GM10847 (cell line): ENCODE results near the gene CFAP74.

ENCODE experiments used
- POLR2A ChIP-seq: IDR thresholded peaks from 2 replicates; pipeline ENCODE4 v1.6.1; 2011; ENCODE audit not compliant: insufficient read length; ENCODE audit errors: extremely low read depth

CFAP74 gene, protein sequence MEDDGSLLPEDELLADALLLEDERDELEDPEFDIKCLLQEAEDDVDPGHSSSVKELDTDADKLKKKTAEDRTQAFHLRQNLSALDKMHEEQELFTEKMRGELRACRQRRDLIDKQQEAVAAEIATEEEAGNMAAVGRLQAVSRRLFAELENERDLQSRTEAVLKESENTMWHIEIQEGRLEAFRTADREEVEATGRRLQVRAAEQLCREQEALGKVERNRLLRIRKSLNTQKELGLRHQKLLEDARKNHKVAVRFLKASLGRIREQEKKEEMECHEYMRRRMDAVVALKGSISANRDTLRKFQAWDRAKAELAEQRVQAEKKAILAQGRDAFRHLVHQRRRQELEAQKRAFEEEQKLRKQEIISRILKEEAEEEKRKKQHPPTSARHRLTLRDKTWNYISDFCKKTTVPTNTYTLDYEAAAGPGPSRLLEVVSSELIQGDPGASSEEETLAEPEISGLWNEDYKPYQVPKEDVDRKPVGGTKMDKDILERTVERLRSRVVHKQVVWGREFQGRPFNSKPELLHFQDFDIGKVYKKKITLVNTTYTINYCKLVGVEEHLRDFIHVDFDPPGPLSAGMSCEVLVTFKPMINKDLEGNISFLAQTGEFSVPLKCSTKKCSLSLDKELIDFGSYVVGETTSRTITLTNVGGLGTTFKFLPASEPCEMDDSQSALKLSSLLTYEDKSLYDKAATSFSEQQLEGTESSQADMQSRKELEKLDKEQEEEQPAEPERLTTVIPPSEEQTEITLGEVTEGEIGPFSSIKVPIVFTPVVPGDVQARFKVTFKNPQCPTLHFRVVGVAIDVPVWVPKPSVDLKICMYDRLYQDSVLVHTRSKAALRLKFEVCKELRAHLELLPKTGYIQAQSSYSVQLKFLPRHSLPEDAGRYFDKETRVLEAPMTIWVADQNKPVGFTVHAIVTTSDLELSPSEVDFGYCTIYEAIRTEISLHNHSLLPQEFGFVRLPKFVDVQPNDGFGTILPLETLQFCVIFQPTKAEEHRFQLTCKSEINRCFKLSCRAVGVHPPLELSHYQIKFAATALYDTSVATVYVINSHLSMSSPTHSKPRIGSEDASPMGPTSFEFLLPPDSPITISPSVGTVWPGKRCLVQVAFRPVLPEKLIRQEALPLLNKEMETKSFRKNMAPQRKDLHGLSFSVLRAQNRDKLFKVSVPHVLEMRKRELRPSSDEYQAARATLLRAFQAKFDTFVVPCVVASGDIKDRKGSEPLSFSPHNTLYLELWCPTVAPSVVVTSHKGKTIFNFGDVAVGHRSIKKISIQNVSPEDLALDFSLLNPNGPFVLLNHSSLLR (N-terminal part only)

DNA sequence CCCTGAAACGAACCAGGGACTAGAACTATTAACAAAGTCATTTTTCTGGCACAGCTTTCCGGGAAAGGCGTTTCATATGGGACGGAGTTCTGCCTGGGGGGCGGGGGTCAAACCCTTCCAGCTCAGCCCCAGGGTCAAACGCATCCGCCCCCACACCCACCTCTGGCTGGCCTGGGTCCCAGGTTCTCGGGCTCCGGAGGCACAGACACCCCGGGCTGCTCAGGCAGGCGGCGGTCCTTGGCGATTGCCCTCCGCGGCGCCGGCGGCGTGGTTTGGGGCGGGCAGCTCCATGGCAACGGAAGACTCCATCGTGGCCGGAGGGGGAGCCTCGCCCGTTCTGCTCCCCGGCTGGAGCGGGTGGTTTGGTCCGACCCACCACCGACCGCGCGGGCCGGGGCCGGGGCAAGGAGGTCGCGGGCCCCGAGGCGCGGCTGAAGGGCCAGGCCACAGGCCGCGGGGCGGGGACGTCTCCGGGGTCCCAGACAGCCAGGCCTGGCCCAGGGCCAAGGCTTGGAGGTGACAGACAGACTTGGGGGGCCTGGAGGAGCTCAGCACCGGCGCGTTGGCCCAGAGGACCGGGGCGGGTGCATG is at the start of gene CFAP74:
Gene CFAP74, minus strand, starts transcription at position 246 of the 591 bp plus-strand sequence. CDS start 12,830 bp downstream, outside the sequence.
- TF ChIP-seq POLR2A: no peak

DNA sequence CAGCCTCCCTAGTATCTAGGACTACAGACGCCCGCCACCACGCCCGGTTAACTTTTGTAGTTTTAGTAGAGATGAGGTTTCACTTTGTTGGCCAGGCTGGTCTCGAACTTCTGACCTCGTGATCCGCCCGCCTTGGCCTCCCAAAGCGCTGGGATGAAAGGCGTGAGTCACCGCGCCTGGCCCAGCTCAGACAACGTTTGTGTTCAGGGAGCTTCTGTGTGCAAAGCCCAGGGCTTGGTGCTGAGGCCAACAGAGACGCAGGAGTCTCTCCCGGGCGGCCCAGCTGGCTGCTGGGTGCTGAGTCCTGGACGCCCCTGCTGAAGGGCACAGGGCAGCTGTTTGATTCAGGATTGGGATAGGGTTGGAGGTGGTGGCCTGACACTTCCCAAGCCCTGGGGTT is 49.6 kb upstream of the CFAP74 start:
- TF ChIP-seq POLR2A: no peak

DNA sequence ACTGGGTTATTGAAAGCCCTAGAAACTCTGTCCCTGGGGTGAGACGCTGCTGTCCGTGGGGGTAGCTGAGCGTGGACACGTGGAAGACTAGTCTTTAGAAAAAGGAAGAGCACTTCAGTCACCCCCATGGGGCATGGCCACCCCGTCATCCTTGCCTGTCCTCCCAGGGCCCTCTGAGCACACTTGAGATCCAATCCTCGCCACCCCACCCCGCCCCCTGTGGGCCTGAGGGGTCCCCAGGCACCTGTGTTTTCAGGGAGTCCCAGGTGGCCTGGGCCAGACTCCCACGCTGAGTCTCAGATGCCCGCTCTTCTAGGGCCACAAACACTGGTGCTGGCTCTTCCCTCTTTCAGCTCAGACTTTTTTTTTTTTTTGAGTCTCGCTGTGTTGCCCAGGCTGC is 49.2 kb upstream of the CFAP74 start:
- no peak for TF ChIP-seq POLR2A

DNA sequence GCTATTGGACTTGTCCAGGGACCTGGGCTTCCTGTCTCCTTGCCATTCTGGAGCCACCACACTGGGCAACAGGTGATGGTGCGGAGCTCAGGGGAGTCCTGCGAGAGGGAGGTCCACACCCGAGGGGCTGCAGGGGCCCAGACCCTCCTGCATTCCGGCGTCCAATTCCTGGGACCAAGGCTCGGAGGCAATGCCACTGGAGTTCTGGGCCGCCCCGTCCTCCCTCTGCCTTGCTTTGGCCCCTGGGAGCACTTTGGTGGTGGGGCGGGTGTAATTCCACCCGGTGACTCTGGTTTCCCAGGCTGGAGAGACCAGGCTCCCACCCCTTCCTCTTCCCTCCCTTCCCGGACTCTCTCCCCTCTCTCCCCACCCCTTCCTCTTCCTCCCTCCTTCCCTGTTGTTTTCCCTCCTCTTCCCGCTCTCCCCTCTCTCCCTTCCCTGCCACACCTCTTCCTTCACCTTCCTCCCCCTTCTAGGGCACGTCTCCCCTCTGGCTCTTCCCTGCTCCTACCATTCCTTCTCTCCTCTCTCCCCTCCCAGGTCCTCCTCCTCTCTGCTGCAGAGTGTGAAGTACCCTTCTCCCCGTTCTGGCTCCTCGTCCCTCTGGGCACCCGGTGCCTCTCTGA is 48.6 kb upstream of the CFAP74 start:
- TF ChIP-seq POLR2A: no peak

DNA sequence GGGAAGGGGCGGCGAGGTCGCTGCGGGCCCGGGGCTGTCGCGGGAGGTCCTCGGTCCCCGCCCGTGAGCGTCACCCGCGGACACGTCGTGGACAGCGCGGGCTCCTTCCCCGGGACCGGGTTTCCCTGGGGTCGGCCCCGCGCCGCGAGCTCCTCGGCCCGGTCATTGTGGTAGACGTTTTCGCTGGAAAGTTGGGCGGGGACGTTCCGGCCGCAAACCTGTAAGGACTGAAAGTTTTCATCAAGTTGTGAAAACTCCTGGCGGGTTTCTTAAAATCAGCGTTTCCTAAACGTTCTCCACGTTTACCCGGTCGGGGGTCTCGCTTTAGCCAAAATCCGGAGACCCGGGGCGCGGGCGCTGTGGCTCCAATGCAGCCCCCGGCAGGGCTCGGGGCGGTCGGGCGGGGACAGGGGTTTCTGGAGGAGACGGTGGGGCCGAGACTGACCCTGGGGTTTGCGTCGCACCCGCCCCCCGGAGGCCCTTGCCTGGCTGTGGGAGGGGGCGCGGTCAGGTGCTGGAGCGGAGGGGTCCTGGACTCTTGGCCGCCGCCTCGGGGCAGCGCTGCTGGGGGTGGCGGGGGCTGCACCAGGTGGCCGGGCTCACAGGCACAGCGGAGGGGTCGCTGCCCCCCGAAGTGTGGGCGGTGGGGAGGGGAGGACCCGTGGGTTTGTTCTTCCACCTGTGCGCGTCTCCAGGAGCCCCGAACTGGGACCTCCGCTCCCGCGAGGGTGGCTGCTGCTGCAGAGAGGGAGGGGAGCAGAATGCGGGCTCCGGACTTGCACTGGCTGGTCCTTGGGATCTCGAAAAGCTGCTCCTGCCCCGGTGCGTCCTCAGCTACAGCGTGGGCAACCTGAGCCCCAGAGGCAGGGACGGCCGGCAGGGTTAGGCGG is 47.5 kb upstream of the CFAP74 start:
- no peak for TF ChIP-seq POLR2A

DNA sequence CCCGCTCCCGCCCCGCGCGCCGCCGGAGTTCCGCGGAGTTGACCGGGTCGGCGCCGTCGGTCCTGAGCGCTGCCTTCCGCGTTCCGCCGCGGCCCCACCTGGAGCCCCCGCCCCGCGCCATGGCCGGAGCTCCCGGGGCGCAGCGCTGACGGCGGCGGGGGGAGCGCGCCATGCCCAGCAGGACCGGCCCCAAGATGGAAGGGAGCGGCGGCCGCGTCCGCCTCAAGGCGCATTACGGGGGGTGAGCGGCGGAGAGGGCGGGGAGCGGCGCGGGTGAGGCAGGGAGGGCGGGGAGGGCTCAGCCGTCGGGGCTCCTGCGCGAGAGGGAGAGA is 46.8 kb upstream of the CFAP74 start:
- TF ChIP-seq POLR2A: no peak

DNA sequence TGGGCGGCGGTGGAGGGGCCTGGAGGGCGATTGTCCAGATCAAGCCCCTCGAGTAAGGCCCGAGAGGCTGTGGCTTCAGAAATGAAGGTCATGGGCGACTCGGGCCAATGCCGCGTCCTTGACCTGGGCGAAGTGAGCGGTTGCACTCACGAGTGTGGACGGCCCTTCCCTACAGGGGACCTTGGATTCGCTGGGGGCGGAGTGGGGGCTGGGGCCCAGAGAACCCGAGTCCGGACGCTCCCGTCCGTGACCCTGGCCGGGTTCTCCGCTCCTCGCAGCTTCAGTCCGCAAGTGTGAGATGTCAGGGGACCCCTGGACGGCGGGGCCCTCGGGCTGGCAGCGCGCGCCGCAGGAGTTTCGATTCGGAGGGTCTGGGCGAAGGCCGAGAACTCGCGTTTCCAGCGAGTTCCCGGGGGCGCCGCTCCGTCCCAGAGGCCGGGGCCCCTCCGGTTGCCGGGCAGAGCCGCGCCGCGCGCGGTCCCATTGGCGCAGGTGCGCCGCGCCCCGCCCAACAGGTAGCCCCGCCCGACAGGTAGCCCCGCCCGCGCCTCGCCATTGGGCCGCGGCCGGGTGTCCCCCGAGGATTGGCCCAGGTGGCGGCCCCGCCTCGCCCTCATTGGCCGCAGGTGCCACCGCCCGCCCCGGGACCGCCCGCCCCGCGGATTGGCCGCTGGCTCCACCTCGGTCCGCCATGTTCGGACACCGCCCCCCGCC is 46.3 kb upstream of the CFAP74 start, which contains the start of gene PRKCZ:
Gene PRKCZ, plus strand, starts transcription at position 694 of the 714 bp plus-strand sequence. CDS start 220 bp downstream, outside the sequence.
- no peak for TF ChIP-seq POLR2A

DNA sequence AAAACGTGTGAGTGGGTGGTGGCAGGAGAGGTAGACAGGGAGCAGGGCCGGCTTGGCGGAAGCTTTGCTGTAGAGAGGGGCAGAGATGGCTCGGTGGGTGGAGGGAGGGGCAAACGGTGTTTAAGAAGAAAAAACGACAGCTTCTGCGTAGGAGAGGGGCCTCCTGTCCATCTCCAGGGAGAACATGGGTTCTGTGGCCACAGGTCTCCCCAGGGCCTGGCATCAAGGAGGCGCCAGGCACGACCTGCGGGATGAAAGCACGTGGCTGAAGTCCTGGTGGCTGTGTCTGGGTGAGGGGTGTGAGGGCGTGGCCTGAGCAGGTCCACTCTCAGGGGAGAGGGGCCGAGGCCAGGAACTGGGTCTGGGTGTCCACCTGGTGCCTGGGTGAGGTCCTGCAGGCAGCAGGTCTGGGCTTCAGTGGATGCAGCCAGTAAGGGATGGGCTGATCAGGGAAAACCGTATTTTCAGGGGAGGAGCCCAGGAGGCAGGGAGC is 45.7 kb upstream of the CFAP74 start:
- TF ChIP-seq POLR2A: no peak

DNA sequence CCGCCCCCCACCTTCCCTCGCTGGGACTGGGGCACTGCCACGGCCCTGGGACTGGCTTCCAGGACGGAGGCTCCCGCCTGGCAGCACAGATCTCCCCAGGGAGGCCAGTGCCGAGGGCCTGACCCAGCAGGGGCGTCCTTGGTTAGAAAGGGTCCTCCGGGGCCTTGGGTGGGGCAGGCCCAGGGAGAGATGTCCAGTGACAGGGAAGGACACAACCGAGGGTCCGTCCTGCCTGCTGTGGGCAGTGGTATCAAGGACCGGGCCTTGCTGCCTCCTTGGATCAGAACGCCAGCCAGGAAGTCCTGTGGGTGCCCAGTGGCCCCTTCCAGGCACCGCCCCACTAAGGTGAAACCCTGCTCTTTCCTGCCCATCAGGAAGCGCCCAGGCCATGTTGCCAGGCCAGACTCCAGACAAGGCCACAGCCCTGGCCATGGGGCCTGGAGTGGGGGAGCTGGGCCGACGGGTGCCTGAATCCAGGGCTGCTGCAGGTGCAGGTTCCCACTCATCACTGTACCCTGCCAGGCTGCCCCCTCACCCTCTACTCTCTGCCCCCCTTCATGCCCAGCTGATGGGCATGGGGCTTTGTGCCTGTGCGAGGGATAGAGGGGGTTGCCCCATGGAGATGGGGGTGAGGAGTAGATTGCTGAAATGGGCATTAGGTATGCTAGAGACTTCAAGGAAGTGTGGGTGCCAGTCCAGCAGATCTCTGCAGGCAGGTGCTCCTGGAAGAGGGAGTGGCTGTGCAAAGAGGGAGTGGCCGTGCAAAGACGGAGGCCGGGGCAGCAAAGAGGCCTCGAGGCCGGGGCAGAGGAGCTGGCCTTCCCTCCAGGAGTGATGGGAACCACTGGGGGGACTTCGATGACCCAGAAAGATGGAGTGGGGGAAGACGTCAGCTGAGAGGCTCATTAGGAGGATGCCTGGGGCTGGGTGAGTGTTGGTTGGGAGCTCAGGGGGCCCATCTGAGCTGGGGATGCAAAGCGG is 44.5 kb upstream of the CFAP74 start:
- TF ChIP-seq POLR2A: no peak

DNA sequence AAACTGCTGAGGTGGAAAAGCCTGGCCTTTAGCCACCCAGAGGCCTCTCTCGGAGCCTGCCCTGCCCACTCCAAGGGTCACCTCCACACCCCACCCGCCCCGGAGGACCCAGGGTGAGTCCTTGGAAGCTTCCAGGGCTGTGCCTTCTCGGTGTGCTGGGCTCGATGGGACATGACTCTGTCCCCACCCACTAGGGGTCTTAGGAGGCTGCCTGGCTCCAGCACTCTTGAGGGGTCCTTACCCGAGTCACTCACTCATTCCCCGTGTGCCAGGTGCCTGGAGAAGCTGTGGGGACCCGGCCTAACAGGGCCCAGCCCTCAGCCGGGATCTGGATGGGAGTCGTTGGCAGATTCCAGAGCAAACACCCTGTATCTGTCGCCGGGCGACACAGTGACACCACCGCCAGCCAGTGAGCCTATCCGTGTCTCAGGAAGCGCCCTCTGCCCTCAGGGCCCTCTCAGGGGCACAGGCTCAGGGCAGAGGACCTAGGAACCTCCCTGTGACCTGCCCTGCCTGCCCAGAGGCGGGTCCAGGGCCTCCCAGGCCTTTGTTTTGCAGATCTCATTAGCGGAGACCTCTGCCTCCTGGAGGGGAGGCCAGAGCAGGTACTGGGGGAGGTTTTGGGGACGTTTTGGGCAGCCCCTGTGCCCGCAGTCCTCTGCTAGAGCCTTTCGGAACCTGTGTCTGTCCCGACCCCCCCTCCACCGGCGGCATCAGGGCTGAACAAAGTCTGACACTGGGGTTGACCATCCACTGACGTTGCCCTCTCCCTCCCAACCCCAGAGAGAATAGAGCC is 43.6 kb upstream of the CFAP74 start:
- no peak for TF ChIP-seq POLR2A
